K562 (cell line): Measurements from ENCODE around the gene FMO1. TPM values are rescaled to one million over a fixed set of nuclear protein-coding genes. Genes with fewer than 3 reads are reported as not detected.
A peak's percentile ranks its signal among the peaks of the same experiment; 100 is the strongest.

ENCODE experiments used
- CTCF ChIP-seq, 3 experiments: IDR thresholded peaks in 2 of 3; conservative IDR thresholded peaks in 1 of 3; 2 replicates each; pipeline ENCODE4 v1.5.1; 2011 to 2012; ENCODE audit warnings: low read length in 3 of 3, mild to moderate bottlenecking in 3 of 3, control low read depth in 2 of 3, improper control_type of control experiment in 1 of 3, inconsistent platforms in 1 of 3, low read depth in 1 of 3, mixed read lengths in 1 of 3, moderate library complexity in 1 of 3; ENCODE audit not compliant: insufficient read depth in 2 of 3
- EGR1 ChIP-seq: fragments of 450-650 bp; conservative IDR thresholded peaks from 2 replicates; pipeline ENCODE4 v1.6.1; 2017; ENCODE audit warnings: mild to moderate bottlenecking
- ELK1 ChIP-seq: sonication (generic); formaldehyde crosslinking; IDR thresholded peaks from 2 replicates; pipeline ENCODE4 v1.8.1; 2022; ENCODE audit warnings: missing genetic modification reagents
- EP300 ChIP-seq: IDR thresholded peaks from 2 replicates; pipeline ENCODE4 v1.6.1; 2012; ENCODE audit warnings: low read length, improper control_type of control experiment
- HMBOX1 ChIP-seq: sonication (generic); IDR thresholded peaks from 2 replicates; pipeline ENCODE4 v1.6.1; 2016
- HNRNPL ChIP-seq: fragments of 200-400 bp; formaldehyde crosslinking; IDR thresholded peaks from 2 replicates; pipeline ENCODE4 v1.6.1; 2017; ENCODE audit warnings: low read depth, mild to moderate bottlenecking, low read length
- SMAD4 ChIP-seq: fragments of 250-450 bp; sonication (Bioruptor Pico); conservative IDR thresholded peaks from 2 replicates; pipeline ENCODE4 v1.8.0; 2021; ENCODE audit warnings: inconsistent platforms, mild to moderate bottlenecking, moderate library complexity
- SPI1 ChIP-seq: IDR thresholded peaks from 2 replicates; pipeline ENCODE4 v1.6.1; 2011; ENCODE audit warnings: low read depth, low read length, control low read depth, borderline replicate concordance
- STAT6 ChIP-seq: sonication (generic); formaldehyde crosslinking; IDR thresholded peaks from 2 replicates; pipeline ENCODE4 v1.8.1; 2023; ENCODE audit warnings: mild to moderate bottlenecking, missing genetic modification reagents
- ZFP30 ChIP-seq: fragments of 250-450 bp; sonication (Bioruptor Pico); IDR thresholded peaks from 2 replicates; pipeline ENCODE4 v1.8.0; 2022; ENCODE audit warnings: moderate library complexity, mild to moderate bottlenecking, inconsistent platforms, borderline replicate concordance
- ZNF197 ChIP-seq: fragments of 200-800 bp; sonication (Bioruptor generic); IDR thresholded peaks from 2 replicates; pipeline ENCODE4 v1.6.1; 2016; ENCODE audit warnings: low read depth, missing genetic modification characterization, missing compliant biosample characterization
- ZNF347 ChIP-seq: fragments of 450-650 bp; formaldehyde crosslinking; IDR thresholded peaks from 2 replicates; pipeline ENCODE4 v1.4.0; 2020; ENCODE audit warnings: low read depth, mild to moderate bottlenecking, moderate library complexity
- ZNF449 ChIP-seq: fragments of 250-450 bp; sonication (Bioruptor Pico); IDR thresholded peaks from 2 replicates; pipeline ENCODE4 v1.8.0; 2022; ENCODE audit warnings: moderate library complexity, mild to moderate bottlenecking, inconsistent platforms
- polyA plus RNA-seq, 8 experiments: library from polyadenylated mRNA; depleted of rRNA in 4 of 8; stranded (reverse) in 5 of 8; unstranded in 3 of 8; fragments of >200 nt; fragmentation: Nextera tagmentation in 2 of 8; fragmentation: Illumina TruSeq in 1 of 8; extraction: Ambion mirVana in 2 of 8; extraction: Trizol in 1 of 8; gene quantifications; 2 replicates each; pipeline versions ENCODE4 v1.2.1 to v1.2.3, GENCODE V29; 2011 to 2014; ENCODE audit warnings: inconsistent platforms in 1 of 8, missing spikeins in 1 of 8
- total RNA-seq, 7 experiments: library from RNA; depleted of rRNA in 6 of 7; stranded (reverse); fragments of >200 nt in 6 of 7; fragmentation: Illumina TruSeq in 2 of 7; extraction: Trizol in 2 of 7; gene quantifications; 2 replicates each; pipeline versions ENCODE4 v1.2.1 to v1.2.3, GENCODE V29; 2011 to 2021; ENCODE audit warnings: low replicate concordance in 1 of 7

The FMO1 gene
- total and polyA plus RNA-seq, 9 of the 15 experiments (the other 6 are each of a cell fraction or from before 2014, with no cell fraction given) = not detected

- no peak for TF ChIP-seq STAT6 (CRISPR knock-in tag)
- no peak for TF ChIP-seq SMAD4 (CRISPR knock-in tag)
- TF ChIP-seq ZNF347 = no peak
- no peak for TF ChIP-seq EGR1
- no peak for TF ChIP-seq ZNF197 (CRISPR knock-in tag)
- TF ChIP-seq EP300 = no peak
- no peak for TF ChIP-seq ELK1
- peak; percentile 61 to 64 (median 63); a peak in 5 of 6 replicates for TF ChIP-seq CTCF (IDR thresholded peaks at IDR 0.05 in 2 of 3, conservative IDR thresholded peaks at IDR 0.05 in 1 of 3; ENCODE audit: insufficient read depth in 2 of 3, low read depth in 1 of 3, low read length in 3 of 3)
- no peak for TF ChIP-seq SPI1
- no peak for TF ChIP-seq HNRNPL
- no peak for TF ChIP-seq ZFP30 (CRISPR knock-in tag)
- no peak for TF ChIP-seq ZNF449 (CRISPR knock-in tag)
- no peak for TF ChIP-seq HMBOX1
These were observed 21.4 kb upstream of the FMO1 start (continued) for GRCh38 chr1:171226747-171227370.
